ENCODE data around the gene OTUB2.

DNA sequence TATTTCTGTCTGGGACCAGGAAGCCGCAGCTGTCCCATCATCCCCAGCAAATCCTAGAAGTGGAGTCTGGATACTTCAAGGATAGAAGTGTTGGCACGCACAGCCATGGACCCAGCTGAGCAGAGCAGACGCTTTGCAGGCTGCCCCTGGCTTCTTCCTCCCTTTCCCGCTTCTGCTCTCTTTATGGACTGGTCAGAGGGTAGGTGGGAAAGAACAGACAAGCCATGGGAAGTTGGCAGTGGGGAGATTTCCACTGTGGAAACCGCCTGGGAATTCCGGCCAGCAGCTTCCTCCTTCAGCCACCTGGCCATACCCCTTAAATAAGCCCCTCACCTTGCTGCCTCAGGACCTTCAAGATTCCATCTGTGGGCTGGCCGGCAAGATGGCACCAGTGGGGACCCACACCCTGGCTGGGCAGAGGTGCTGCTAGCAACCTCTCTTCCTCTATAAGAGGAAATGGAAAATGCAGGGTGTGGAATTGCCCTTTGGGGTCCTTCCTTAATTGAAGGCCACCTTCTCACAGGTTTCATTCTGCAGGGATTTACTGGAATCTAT, 20.6 kb downstream of the OTUB2 start:
- no peak for TF ChIP-seq CTCF (conservative IDR thresholded peaks at IDR 0.05; ENCODE audit: low read depth, low read length)
- no peak for TF ChIP-seq EZH2 (IDR thresholded peaks at IDR 0.05; ENCODE audit: borderline replicate concordance, low read depth, low read length, poor library complexity, severe bottlenecking)

All from A673 (cell line).